GM21447 (cell line): ENCODE measurements around the gene ATAD3B.
"Not testable (repeated sequence)": the region's sequence is repeated elsewhere in the genome, so short reads cannot be mapped to it uniquely, and the experiment has no call there.

Experiments used
- ATAC-seq: cut with Tn5 transposase; IDR thresholded peaks from one replicate; pipeline ENCODE4 v1.9.1; 2021; ENCODE audit not compliant: unreplicated experiment

The ATAD3B gene

GRCh38 chr1:1432951-1433803 is 38.4 kb upstream of the ATAD3B start:
- no peak for ATAC-seq

- no peak for ATAC-seq
Observed at GRCh38 chr1:1433804-1434130, 37.8 kb upstream of the ATAD3B start.

- ATAC-seq, result no peak
Observed at GRCh38 chr1:1434131-1434823, 37.3 kb upstream of the ATAD3B start.

GRCh38 chr1:1434824-1435105 is 36.8 kb upstream of the ATAD3B start:
- ATAC-seq, result no peak

GRCh38 chr1:1435106-1435903 is 36.3 kb upstream of the ATAD3B start, which contains the start of gene VWA1:
Gene VWA1 (plus strand): TSS chr1:1435690. CDS start chr1:1435749, 59 bp downstream.
- ATAC-seq, result no peak

- ATAC-seq, result no peak
Observed at GRCh38 chr1:1435911-1436629, 35.5 kb upstream of the ATAD3B start.

- no peak for ATAC-seq
Observed at GRCh38 chr1:1436630-1437032, 34.9 kb upstream of the ATAD3B start.

- no peak for ATAC-seq
Observed at GRCh38 chr1:1437033-1437903, 34.3 kb upstream of the ATAD3B start.

- ATAC-seq, result no peak
Observed at GRCh38 chr1:1437904-1438376, 33.6 kb upstream of the ATAD3B start.

- ATAC-seq, result no peak
Observed at GRCh38 chr1:1438531-1439381, 32.8 kb upstream of the ATAD3B start.

GRCh38 chr1:1439546-1440261 is 31.9 kb upstream of the ATAD3B start:
- no peak for ATAC-seq

GRCh38 chr1:1440262-1441001 is 31.1 kb upstream of the ATAD3B start:
- no peak for ATAC-seq

- no peak for ATAC-seq
Observed at GRCh38 chr1:1441002-1441888, 30.3 kb upstream of the ATAD3B start.

- no peak for ATAC-seq
Observed at GRCh38 chr1:1442069-1442770, 29.3 kb upstream of the ATAD3B start.

GRCh38 chr1:1446631-1447030 is 24.9 kb upstream of the ATAD3B start:
- ATAC-seq, result not testable (repeated sequence)

- ATAC-seq, result no peak
Observed at GRCh38 chr1:1449099-1449739, 22.3 kb upstream of the ATAD3B start, which contains the start of gene ATAD3C. Gene ATAD3C (plus strand): TSS chr1:1449689. CDS start chr1:1450684, 995 bp downstream.
